GM12878 (cell line): ENCODE measurements around the gene RABEP2. TPM values are rescaled to one million over a fixed set of nuclear protein-coding genes. Genes with fewer than 3 reads are reported as not detected.

Experiments used
- ATAC-seq: fragments of 200-7000 bp; cut with Tn5 transposase; 3 replicates; pipeline ENCODE4 v1.9.1; 2020; ENCODE audit warnings: mild to moderate bottlenecking, moderate library complexity
- BruUV-seq: library from RNA; stranded (reverse); fragments of 400-500 nt; replicated peaks from 2 replicates; lab custom pipeline; 2021; lab: Mats Ljungman, UMichigan
- CTCF ChIA-PET: fragments of 300-600 bp; sonication (Branson Sonifier 250); formaldehyde crosslinking; extraction: SDS; loops from one replicate; lab custom pipeline; 2021; ENCODE audit warnings: inconsistent platforms; lab: Yijun Ruan, JAX
- POLR2A ChIA-PET: fragments of 350-600 bp; formaldehyde crosslinking; extraction: SDS; loops from one replicate; lab custom pipeline; 2021; ENCODE audit warnings: inconsistent platforms; lab: Charles Lee
- RAD21 ChIA-PET: fragments of 300-600 bp; sonication (Branson Sonifier 250); formaldehyde crosslinking; loops from one replicate; lab custom pipeline; 2023; ENCODE audit warnings: antibody characterized with exemption; ENCODE audit not compliant: unreplicated experiment; lab: Charles Lee
- SMC1A ChIA-PET: fragments of 300-600 bp; sonication (Branson Sonifier 250); formaldehyde crosslinking; loops from one replicate; lab custom pipeline; 2023; ENCODE audit not compliant: unreplicated experiment, uncharacterized antibody; lab: Charles Lee
- DNase-seq: peaks from one replicate; pipeline ENCODE4 v3.0.0-alpha.2; 2011; ENCODE audit warnings: low read depth, low spot score
- FAIRE-seq: peaks from 3 replicates; lab custom pipeline; 2011; peaks lifted over from hg19 to GRCh38; lab: Jason Lieb, UNC
- H2AFZ ChIP-seq: 2 replicates; pipeline ENCODE4 v1.6.0; 2011; ENCODE audit warnings: low read depth, low read length, control low read depth; ENCODE audit not compliant: control insufficient read depth
- H3K27ac ChIP-seq: 2 replicates; pipeline ENCODE4 v1.5.1; 2011; ENCODE audit warnings: control low read depth; ENCODE audit not compliant: control insufficient read depth, insufficient read depth
- H3K27me3 ChIP-seq, 2 experiments: replicated peaks in 1 of 2; 2 replicates each; pipeline versions ENCODE4 v1.6.0 to v1.6.1; 2011; ENCODE audit warnings: low read length in 1 of 2; ENCODE audit not compliant: control insufficient read depth in 2 of 2, insufficient read depth in 2 of 2
- H3K36me3 ChIP-seq, 2 experiments: 2 replicates each; pipeline ENCODE4 v1.5.1; 2011; ENCODE audit warnings: low read length in 1 of 2; ENCODE audit not compliant: control insufficient read depth in 2 of 2, insufficient read depth in 2 of 2
- H3K4me1 ChIP-seq: 2 replicates; pipeline ENCODE4 v1.6.1; 2011; ENCODE audit warnings: mild to moderate bottlenecking, low read length, moderate library complexity, mixed read lengths; ENCODE audit not compliant: control insufficient read depth, insufficient read depth
- H3K4me2 ChIP-seq: 2 replicates; pipeline ENCODE4 v1.6.0; 2011; ENCODE audit warnings: control low read depth; ENCODE audit not compliant: control insufficient read depth, insufficient read depth
- H3K4me3 ChIP-seq: fragments of 200-600 bp; sonication (generic); 2 replicates; pipeline ENCODE4 v1.5.1; 2016
- H3K79me2 ChIP-seq: 2 replicates; pipeline ENCODE4 v1.6.0; 2011; ENCODE audit warnings: low read length; ENCODE audit not compliant: control insufficient read depth, insufficient read depth
- H3K9ac ChIP-seq: 2 replicates; pipeline ENCODE4 v1.8.0; 2011; ENCODE audit warnings: low read length, control low read depth, mixed read lengths; ENCODE audit not compliant: control insufficient read depth, insufficient read depth
- H3K9me3 ChIP-seq: replicated peaks from 3 replicates; pipeline ENCODE4 v1.5.1; 2011; ENCODE audit warnings: mild to moderate bottlenecking, low read length; ENCODE audit not compliant: control insufficient read depth, insufficient read depth
- H4K20me1 ChIP-seq: 2 replicates; pipeline ENCODE4 v1.6.0; 2011; ENCODE audit not compliant: control insufficient read depth, insufficient read depth
- BMI1 ChIP-seq: fragments of 450-650 bp; IDR thresholded peaks from 2 replicates; pipeline ENCODE4 v1.6.1; 2016; ENCODE audit warnings: mild to moderate bottlenecking, moderate library complexity, borderline replicate concordance
- CBX5 ChIP-seq: sonication (generic); IDR thresholded peaks from 2 replicates; pipeline ENCODE4 v1.6.1; 2016; ENCODE audit warnings: low read depth, moderate library complexity, mild to moderate bottlenecking, inconsistent platforms
- LARP7 ChIP-seq: fragments of 450-650 bp; IDR thresholded peaks from 2 replicates; pipeline ENCODE4 v1.6.1; 2017; ENCODE audit warnings: mild to moderate bottlenecking
- NBN ChIP-seq: fragments of 450-650 bp; IDR thresholded peaks from 2 replicates; pipeline ENCODE4 v1.6.1; 2016
- SMARCA5 ChIP-seq: fragments of 450-650 bp; IDR thresholded peaks from 2 replicates; pipeline ENCODE4 v1.6.1; 2017; ENCODE audit warnings: mild to moderate bottlenecking
- SP1 ChIP-seq: IDR thresholded peaks from one replicate; pipeline ENCODE4 v1.6.1; 2011; ENCODE audit warnings: low read depth, low read length
- SREBF2 ChIP-seq: IDR thresholded peaks from 2 replicates; pipeline ENCODE4 v1.6.1; 2012; ENCODE audit warnings: mild to moderate bottlenecking, low read length
- WGBS: methylation state at CpG from one replicate; pipeline ENCODE4 v1.1.6; 2016; ENCODE audit warnings: low lambda C conversion rate; ENCODE audit not compliant: insufficient replicate concordance, insufficient coverage; ENCODE audit errors: missing lambda C conversion rate; 5-methylcytosine and 5-hydroxymethylcytosine counted together
- in situ Hi-C: fragments of 300-500 bp; cut with MboI; formaldehyde crosslinking; loops from 9 replicates; pipeline ENCODE4 v1.14.3; 2018; ENCODE audit warnings: mixed read lengths
- intact Hi-C: fragments of 100-400 bp; cut with micrococcal nuclease; formaldehyde crosslinking; loops from one replicate; pipeline ENCODE4 v1.14.2; 2022; ENCODE audit not compliant: unreplicated experiment
- polyA plus RNA-seq, 11 experiments: library from polyadenylated mRNA; depleted of rRNA in 4 of 11; unstranded in 6 of 11; stranded (reverse) in 5 of 11; fragments of >200 nt; fragmentation: Nextera tagmentation in 4 of 11; fragmentation: Illumina TruSeq in 1 of 11; extraction: Ambion mirVana in 4 of 11; extraction: Trizol in 1 of 11; gene quantifications; 1 replicate in 1 of 11; 2 replicates in 10 of 11; pipeline versions ENCODE4 v1.2.1 to v1.2.3, GENCODE V29; 2011 to 2016; ENCODE audit warnings: inconsistent platforms in 2 of 11, missing spikeins in 2 of 11, low read depth in 1 of 11
- total RNA-seq, 4 experiments: library from RNA; depleted of rRNA in 3 of 4; stranded (reverse); fragments of >200 nt in 3 of 4; fragmentation: Illumina TruSeq in 1 of 4; extraction: Trizol in 1 of 4; gene quantifications; 2 replicates each; pipeline versions ENCODE4 v1.2.1 to v1.2.3, GENCODE V29; 2013 to 2021
- TF ChIP-seq, protein P1 (sequence below): fragments of 450-650 bp; IDR thresholded peaks from 2 replicates; pipeline ENCODE4 v1.6.1; 2017; ENCODE audit warnings: low read depth, mild to moderate bottlenecking, moderate library complexity
- TF ChIP-seq, protein P2 (sequence below): fragments of 450-650 bp; IDR thresholded peaks from 2 replicates; pipeline ENCODE4 v1.6.1; 2018; ENCODE audit warnings: mild to moderate bottlenecking, low read depth, moderate library complexity; ENCODE audit not compliant: partially characterized antibody
- TF ChIP-seq, protein P3 (sequence below): IDR thresholded peaks from 2 replicates; pipeline ENCODE4 v1.6.1; 2011; ENCODE audit warnings: mild to moderate bottlenecking, low read depth, low read length, moderate library complexity; ENCODE audit not compliant: insufficient replicate concordance

Gene RABEP2
- total and polyA plus RNA-seq, 10 of the 15 experiments (the other 5 are each of a cell fraction or from before 2014, with no cell fraction given), result 0.47 to 33.2 (median 18.6) TPM

DNA sequence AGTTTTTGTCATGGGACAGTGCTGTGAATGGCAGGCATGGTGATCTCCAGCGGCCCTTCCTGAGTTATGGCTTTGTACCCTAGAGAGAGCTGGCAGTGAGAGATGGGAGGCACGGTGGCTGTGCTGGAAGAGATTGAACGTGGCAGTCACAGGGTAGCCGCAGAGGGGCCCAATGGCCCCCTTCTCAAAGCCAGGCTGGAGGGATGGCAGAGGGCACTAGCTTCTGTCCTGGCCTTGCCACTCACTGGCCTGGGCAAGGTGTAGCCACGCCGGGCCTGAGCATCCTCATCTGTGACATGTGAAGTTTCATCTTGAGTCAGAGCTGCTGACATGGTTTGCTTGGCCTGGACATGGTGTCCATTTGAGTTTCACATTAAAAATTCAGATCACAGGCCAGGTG, 50.6 kb downstream of the RABEP2 start:
- TF ChIP-seq LARP7, result no peak
- TF ChIP-seq, protein P1, sequence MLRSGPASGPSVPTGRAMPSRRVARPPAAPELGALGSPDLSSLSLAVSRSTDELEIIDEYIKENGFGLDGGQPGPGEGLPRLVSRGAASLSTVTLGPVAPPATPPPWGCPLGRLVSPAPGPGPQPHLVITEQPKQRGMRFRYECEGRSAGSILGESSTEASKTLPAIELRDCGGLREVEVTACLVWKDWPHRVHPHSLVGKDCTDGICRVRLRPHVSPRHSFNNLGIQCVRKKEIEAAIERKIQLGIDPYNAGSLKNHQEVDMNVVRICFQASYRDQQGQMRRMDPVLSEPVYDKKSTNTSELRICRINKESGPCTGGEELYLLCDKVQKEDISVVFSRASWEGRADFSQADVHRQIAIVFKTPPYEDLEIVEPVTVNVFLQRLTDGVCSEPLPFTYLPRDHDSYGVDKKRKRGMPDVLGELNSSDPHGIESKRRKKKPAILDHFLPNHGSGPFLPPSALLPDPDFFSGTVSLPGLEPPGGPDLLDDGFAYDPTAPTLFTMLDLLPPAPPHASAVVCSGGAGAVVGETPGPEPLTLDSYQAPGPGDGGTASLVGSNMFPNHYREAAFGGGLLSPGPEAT, result no peak
- TF ChIP-seq SREBF2, result no peak
- no peak for TF ChIP-seq SMARCA5
- no peak for TF ChIP-seq BMI1
- no peak for TF ChIP-seq CBX5
- TF ChIP-seq NBN, result no peak
- TF ChIP-seq, protein P2, sequence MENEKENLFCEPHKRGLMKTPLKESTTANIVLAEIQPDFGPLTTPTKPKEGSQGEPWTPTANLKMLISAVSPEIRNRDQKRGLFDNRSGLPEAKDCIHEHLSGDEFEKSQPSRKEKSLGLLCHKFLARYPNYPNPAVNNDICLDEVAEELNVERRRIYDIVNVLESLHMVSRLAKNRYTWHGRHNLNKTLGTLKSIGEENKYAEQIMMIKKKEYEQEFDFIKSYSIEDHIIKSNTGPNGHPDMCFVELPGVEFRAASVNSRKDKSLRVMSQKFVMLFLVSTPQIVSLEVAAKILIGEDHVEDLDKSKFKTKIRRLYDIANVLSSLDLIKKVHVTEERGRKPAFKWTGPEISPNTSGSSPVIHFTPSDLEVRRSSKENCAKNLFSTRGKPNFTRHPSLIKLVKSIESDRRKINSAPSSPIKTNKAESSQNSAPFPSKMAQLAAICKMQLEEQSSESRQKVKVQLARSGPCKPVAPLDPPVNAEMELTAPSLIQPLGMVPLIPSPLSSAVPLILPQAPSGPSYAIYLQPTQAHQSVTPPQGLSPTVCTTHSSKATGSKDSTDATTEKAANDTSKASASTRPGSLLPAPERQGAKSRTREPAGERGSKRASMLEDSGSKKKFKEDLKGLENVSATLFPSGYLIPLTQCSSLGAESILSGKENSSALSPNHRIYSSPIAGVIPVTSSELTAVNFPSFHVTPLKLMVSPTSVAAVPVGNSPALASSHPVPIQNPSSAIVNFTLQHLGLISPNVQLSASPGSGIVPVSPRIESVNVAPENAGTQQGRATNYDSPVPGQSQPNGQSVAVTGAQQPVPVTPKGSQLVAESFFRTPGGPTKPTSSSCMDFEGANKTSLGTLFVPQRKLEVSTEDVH, result no peak
- no peak for TF ChIP-seq SP1
- TF ChIP-seq, protein P3, sequence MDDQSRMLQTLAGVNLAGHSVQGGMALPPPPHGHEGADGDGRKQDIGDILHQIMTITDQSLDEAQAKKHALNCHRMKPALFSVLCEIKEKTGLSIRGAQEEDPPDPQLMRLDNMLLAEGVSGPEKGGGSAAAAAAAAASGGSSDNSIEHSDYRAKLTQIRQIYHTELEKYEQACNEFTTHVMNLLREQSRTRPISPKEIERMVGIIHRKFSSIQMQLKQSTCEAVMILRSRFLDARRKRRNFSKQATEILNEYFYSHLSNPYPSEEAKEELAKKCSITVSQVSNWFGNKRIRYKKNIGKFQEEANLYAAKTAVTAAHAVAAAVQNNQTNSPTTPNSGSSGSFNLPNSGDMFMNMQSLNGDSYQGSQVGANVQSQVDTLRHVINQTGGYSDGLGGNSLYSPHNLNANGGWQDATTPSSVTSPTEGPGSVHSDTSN, result no peak
- TF ChIP-seq, all 136 proteins: peak for 0
- H3K4me1 ChIP-seq, result peaks cover 7% of the 10 kb centered on the region; the same call in 1 of the 2 replicates
- no TSS peak for BruUV-seq
- FAIRE-seq, result no peak
- POLR2A ChIA-PET, result no interaction called here
- no peak overlapping the region for H3K4me3 ChIP-seq
- peaks cover 8 to 11% of the 10 kb centered on the region in 2 experiments; a peak in 3 of 4 replicates for H3K36me3 ChIP-seq
- no peaks in the 10 kb centered on the region for H3K9me3 ChIP-seq
- H3K27ac ChIP-seq, result no peak overlapping the region
- intact Hi-C loops (no loop called here), in situ Hi-C loops (no loop called here)
- CTCF ChIA-PET, result interaction anchor here (1.3 to 8.1 kb wide), 5 partner anchors 11 to 104 kb away, joined by 4 to 124 read pairs (median 9); partner anchors contain the start of genes CD19 and SH2B1
- H3K4me2 ChIP-seq, result no peak overlapping the region
- H4K20me1 ChIP-seq, result no peaks in the 10 kb centered on the region
- no peak overlapping the region for H3K9ac ChIP-seq
- WGBS, result 72% methylated on average over 6 of the region's 6 CpGs
- no peaks in the 10 kb centered on the region for H3K79me2 ChIP-seq
- DNase-seq, result no peak
- SMC1A ChIA-PET, result interaction anchor here (1.9 to 4.4 kb wide), 2 partner anchors 12 to 70 kb away, joined by 5 to 38 read pairs; no protein-coding TSS in a partner anchor
- no peaks in the 10 kb centered on the region for H3K27me3 ChIP-seq
- RAD21 ChIA-PET, result interaction anchor here (2.0 to 5.6 kb wide), 2 partner anchors 50 to 70 kb away, joined by 4 to 53 read pairs; no protein-coding TSS in a partner anchor
- 0 out of 3 replicates have a peak, but pooled peaks have one; percentile 12 for ATAC-seq
- H2AFZ ChIP-seq, result no peak overlapping the region
